Panc1 (cell line): ENCODE results near the gene OR13C2. TPM values are rescaled to one million over a fixed set of nuclear protein-coding genes. Genes with fewer than 3 reads are reported as not detected.

ENCODE experiments used
- total RNA-seq: library from RNA; stranded (reverse); gene quantifications from one replicate; pipeline ENCODE4 v1.2.1, GENCODE V29; 2021; ENCODE audit not compliant: unreplicated experiment

Gene OR13C2
- total RNA-seq, 1 experiment from 2014 or later, result not detected

Other genes with a start within 250 kb of the OR13C2 start
- gene OR13F1, start 101.4 kb downstream of the OR13C2 start, total RNA-seq, result not detected
- not detected for gene OR13C4, start 78.4 kb downstream of the OR13C2 start, total RNA-seq
- not detected for gene OR13C3, start 68.8 kb downstream of the OR13C2 start, total RNA-seq
- not detected for gene OR13C8, start 36.5 kb downstream of the OR13C2 start, total RNA-seq
- not detected for gene OR13C5, start 6.2 kb downstream of the OR13C2 start, total RNA-seq
- not detected for gene OR13C9, start 12.6 kb upstream of the OR13C2 start, total RNA-seq
- gene OR13D1, start 88.9 kb upstream of the OR13C2 start, total RNA-seq, result not detected
- gene NIPSNAP3A, start 142.1 kb upstream of the OR13C2 start, total RNA-seq, result 17.4 TPM
- gene NIPSNAP3B, start 158.5 kb upstream of the OR13C2 start, total RNA-seq, result 1.2 TPM